ENCODE measurements around the gene RAD21L1.

- TF ChIP-seq, protein P1, sequence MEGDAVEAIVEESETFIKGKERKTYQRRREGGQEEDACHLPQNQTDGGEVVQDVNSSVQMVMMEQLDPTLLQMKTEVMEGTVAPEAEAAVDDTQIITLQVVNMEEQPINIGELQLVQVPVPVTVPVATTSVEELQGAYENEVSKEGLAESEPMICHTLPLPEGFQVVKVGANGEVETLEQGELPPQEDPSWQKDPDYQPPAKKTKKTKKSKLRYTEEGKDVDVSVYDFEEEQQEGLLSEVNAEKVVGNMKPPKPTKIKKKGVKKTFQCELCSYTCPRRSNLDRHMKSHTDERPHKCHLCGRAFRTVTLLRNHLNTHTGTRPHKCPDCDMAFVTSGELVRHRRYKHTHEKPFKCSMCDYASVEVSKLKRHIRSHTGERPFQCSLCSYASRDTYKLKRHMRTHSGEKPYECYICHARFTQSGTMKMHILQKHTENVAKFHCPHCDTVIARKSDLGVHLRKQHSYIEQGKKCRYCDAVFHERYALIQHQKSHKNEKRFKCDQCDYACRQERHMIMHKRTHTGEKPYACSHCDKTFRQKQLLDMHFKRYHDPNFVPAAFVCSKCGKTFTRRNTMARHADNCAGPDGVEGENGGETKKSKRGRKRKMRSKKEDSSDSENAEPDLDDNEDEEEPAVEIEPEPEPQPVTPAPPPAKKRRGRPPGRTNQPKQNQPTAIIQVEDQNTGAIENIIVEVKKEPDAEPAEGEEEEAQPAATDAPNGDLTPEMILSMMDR (IDR thresholded peaks at IDR 0.05; ENCODE audit: low read depth, low read length): no peak
- no peak for TF ChIP-seq POLR2A (IDR thresholded peaks at IDR 0.05; ENCODE audit: extremely low read depth, insufficient read length)
- TF ChIP-seq, protein P2, sequence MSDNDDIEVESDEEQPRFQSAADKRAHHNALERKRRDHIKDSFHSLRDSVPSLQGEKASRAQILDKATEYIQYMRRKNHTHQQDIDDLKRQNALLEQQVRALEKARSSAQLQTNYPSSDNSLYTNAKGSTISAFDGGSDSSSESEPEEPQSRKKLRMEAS (IDR thresholded peaks at IDR 0.05; ENCODE audit: low read depth, low read length): no peak
- TF ChIP-seq MYC (IDR thresholded peaks at IDR 0.05; ENCODE audit: low read depth, low read length): no peak
Measured at GRCh38 chr20:1199964-1200363, 25.9 kb upstream of the RAD21L1 start.
